C4-2B (cell line): ENCODE data around the gene COX7A1.
"Not testable (repeated sequence)": the region's sequence is repeated elsewhere in the genome, so short reads cannot be mapped to it uniquely, and the experiment has no call there.

Experiments
- H3K27ac ChIP-seq: fragments of 450-650 bp; 2 replicates; pipeline ENCODE4 v1.5.1; 2017
- ZFX ChIP-seq: fragments of 450-650 bp; IDR thresholded peaks from 2 replicates; pipeline ENCODE4 v1.6.1; 2017
- TF ChIP-seq, protein P1 (sequence below): fragments of 450-650 bp; conservative IDR thresholded peaks from 2 replicates; pipeline ENCODE4 v1.5.1; 2017; ENCODE audit warnings: mild to moderate bottlenecking

The COX7A1 gene

DNA sequence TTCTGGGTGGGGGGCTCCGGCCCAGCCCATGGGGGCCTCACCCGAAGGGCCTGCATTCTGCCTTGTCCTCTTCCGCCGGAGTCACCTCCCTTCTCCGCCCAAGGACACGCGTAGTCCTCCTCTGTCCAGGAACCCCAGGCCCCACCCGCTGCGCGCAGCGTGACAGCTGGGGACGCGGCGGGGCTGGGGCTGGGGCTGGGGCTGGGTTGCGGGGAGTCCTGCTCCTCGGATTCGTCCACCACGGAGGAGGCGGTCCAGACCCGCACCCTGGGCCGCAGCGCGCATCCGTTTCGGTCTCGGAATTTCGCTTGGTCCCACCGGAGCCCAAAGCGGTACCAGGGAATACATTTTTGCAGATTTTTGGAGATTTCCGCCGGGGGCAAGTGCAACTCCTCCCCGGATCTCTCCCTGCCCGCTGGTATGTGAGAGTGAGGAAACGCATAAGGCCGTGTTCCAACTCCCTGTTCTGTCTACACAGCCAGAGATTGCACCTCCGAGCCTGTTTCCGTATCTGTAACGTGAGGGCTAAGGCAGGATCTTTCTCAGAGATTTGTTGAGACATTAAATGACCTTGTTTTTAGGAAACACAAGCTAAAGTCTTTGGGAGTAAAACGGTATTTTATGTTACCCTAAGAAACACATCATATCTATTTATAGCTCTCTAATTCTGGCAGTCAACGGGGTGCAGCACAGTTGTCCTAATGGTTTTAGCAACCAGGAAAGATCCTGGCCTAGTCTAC lies at the start of gene COX7A1:
TSS of gene COX7A1 (minus strand) at position 96 of the 740 bp plus-strand sequence. CDS start at position 56, 40 bp downstream.
- TF ChIP-seq, protein P1, sequence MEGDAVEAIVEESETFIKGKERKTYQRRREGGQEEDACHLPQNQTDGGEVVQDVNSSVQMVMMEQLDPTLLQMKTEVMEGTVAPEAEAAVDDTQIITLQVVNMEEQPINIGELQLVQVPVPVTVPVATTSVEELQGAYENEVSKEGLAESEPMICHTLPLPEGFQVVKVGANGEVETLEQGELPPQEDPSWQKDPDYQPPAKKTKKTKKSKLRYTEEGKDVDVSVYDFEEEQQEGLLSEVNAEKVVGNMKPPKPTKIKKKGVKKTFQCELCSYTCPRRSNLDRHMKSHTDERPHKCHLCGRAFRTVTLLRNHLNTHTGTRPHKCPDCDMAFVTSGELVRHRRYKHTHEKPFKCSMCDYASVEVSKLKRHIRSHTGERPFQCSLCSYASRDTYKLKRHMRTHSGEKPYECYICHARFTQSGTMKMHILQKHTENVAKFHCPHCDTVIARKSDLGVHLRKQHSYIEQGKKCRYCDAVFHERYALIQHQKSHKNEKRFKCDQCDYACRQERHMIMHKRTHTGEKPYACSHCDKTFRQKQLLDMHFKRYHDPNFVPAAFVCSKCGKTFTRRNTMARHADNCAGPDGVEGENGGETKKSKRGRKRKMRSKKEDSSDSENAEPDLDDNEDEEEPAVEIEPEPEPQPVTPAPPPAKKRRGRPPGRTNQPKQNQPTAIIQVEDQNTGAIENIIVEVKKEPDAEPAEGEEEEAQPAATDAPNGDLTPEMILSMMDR, result no peak
- TF ChIP-seq ZFX, result no peak
- H3K27ac ChIP-seq, result no peak within 1 kb of the TSS

DNA sequence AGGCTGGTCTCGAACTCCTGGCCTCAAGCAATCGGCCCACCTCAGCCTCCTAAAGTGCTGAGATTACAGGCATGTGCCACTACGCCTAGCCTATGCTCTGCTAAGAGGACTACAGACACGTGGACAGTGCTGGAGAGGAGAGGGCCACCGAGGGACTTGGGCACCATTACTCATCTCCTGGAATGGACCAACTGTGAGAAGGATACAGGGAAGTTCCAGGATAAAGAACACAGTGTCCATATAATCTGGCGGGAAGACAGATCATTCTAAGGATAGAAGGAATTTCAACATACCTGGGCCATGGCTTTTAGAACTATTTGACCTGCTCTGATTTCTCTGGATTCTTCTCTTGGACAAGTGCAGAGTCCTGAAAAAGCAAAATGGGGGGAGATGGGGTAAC lies 49.4 kb upstream of the COX7A1 start:
- H3K27ac ChIP-seq, result no peak overlapping the region
- TF ChIP-seq, protein P1, result no peak
- TF ChIP-seq ZFX, result no peak

DNA sequence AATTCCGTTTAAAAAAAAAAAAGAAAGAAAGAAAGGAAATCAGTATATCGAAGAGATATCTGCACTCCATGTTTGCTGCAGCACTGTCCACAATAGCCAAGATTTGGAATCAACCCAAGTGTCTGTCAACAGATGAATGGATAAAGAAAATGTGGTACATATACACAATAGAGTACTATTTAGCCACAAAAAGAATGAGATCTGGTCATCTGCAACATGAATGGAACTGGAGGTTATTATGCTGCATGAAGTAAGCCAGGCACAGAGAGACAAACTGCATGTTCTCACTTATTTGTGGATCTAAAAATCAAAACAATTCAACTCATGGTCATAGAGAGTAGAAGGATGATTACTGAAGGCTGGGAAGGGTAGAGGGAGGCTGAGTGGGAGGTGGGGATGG lies 45.9 kb upstream of the COX7A1 start:
- no peak overlapping the region for H3K27ac ChIP-seq
- TF ChIP-seq ZFX, result no peak
- TF ChIP-seq, protein P1, result no peak

DNA sequence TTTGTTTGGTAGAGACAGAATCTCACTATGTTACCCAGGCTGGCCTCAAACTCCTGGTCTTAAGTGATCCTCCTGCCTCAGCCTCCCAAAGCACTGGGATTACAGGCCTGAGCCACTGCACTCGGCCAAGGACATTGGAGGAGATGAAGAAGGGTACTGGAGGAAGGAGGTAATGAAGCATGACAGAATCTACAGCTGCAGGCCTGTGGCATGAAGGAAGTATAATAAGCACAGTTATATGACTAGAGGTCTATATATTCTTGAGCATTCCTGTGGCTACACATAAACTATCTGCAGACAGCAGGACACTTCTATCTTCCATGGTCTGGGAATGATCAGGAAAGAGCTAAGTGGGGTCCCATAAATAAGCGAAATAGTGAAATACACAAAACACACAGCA lies 44.0 kb upstream of the COX7A1 start:
- H3K27ac ChIP-seq, result no peak overlapping the region
- no peak for TF ChIP-seq ZFX
- TF ChIP-seq, protein P1, result no peak

DNA sequence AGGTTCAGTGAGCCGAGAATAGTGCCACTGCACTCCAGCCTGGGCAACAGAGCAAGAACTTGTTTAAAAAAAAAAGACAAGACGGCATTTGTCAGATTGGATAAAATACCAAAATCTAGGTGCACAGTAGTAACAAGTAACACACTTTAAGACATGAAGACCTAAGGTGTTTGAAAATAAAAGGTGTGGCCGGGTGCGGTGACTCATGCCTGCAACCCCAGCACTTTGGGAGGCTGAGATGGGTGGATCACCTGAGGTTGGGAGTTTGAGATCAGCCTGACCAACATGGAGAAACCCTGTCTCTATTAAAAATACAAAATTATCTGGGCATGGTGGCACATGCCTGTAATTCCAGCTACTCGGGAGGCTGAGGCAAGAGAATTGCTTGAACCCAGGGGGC lies 34.5 kb upstream of the COX7A1 start:
- H3K27ac ChIP-seq, result not testable (repeated sequence)

DNA sequence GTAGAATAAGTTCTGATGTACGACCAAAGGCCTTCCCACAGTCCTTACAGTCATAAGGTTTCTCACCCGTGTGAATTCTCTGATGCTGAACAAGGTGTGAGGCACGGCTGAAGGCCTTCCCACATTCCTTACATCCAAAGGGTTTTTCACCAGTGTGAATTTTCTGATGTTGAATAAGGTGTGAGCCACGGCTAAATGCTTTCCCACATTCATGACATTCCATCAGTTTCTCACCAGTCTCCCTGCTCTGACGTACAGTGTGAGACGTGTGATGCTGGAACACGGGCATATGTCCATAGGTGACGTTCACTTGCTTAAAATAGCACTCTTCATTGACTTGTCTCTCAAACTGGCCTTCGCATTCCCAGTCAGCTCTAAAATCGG lies 31.0 kb upstream of the COX7A1 start:
- H3K27ac ChIP-seq, result no peak overlapping the region
- TF ChIP-seq ZFX, result no peak
- TF ChIP-seq, protein P1, result no peak

DNA sequence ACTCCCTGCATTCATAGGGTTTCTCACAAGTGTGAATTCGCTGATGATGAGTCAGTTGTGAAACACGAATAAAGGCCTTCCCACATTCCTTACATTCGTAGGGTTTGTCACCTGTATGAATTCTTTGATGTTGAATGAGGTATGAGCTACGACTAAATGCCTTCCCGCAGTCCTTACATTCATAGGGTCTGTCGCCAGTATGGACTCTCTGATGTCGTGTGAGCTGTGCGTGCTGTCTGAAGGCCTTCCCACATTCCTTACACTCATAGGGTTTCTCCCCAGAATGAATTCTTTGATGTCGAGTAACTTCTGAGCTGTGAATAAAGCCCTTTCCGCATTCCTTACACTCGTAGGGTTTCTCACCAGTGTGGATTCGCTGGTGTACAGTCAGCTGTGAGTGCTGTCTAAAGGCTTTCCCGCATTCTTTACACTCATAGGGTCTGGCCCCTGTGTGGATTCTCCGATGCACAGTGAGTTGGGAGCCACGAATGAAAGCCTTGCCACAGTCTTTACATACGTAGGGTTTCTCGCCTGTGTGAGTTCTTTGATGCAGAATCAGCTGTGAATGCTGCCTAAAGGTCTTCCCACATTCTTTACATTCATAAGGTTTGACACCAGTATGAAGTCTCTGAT lies 30.5 kb upstream of the COX7A1 start:
- H3K27ac ChIP-seq, result no peak overlapping the region
- no peak for TF ChIP-seq ZFX
- TF ChIP-seq, protein P1, result no peak

DNA sequence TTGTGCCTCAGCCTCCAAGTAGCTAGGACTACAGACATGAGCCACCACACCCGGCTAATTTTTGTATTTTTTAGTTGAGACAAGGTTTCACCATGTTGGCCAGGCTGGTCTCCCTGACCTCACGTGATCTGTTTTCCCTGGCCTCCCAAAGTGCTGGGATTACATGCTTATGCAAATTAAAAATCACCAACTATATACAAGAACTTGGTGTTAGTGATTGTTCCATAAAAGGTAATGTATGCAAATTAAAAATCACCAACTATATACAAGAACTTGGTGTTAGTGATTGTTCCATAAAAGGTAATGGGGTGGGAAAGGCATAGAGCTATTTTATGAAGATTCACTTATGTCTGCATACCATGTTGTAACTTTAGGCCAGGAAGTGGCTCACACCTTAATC lies 26.8 kb upstream of the COX7A1 start:
- not testable (repeated sequence) for H3K27ac ChIP-seq

DNA sequence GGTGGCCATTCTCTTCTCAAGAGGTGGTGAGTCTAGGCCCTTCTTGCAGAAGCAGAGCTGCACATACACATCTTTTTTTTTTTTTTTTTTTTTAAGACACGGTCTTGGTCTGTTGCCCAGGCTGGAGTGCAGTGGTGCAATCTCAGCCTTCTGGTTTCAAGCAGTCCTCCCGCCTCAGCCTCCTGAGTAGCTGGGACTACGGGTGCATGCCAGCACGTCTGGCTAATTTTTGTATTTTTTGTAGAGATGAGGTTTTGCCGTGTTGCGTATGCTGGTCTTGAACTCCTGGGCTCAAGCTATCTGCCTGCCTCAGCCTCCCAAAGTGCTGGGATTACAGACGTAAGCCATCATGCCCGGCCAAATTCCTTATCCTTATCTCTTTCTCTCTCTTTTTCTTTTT lies 21.6 kb upstream of the COX7A1 start:
- H3K27ac ChIP-seq, result not testable (repeated sequence)
